ENCODE results near the gene HMGCLL1.

HMGCLL1 gene

GRCh38 chr6:55443238-55444134, 135.5 kb downstream of the HMGCLL1 start:
- Histone ChIP-seq H3K4me3 (replicated peaks; ENCODE audit: insufficient read depth, low read length) (no peak overlapping the region), H3K27ac (replicated peaks) (no peak overlapping the region), H3K27me3 (ENCODE audit: insufficient read depth, poor library complexity, severe bottlenecking) (peaks cover 4% of the 10 kb centered on the region)
- no peak for DNase-seq (ENCODE audit: low read depth in 1 of 2, low spot score in 1 of 2)
- TF ChIP-seq REST (IDR thresholded peaks at IDR 0.05; ENCODE audit: insufficient replicate concordance, low read depth): no peak
- TF ChIP-seq GABPA (IDR thresholded peaks at IDR 0.05; ENCODE audit: low read depth): no peak
- TF ChIP-seq SPI1 (IDR thresholded peaks at IDR 0.05; ENCODE audit: borderline replicate concordance, low read depth): no peak
- TF ChIP-seq POLR2AphosphoS5 (IDR thresholded peaks at IDR 0.05; ENCODE audit: low read depth): no peak
- TF ChIP-seq CTCF (IDR thresholded peaks at IDR 0.05; ENCODE audit: insufficient read depth, low read length): no peak

- no peak for DNase-seq (ENCODE audit: low read depth in 1 of 2, low spot score in 1 of 2)
- Histone ChIP-seq H3K27ac (replicated peaks) (no peak overlapping the region), H3K27me3 (ENCODE audit: insufficient read depth, poor library complexity, severe bottlenecking) (peaks cover 4% of the 10 kb centered on the region), H3K4me3 (replicated peaks; ENCODE audit: insufficient read depth, low read length) (no peak overlapping the region)
- no peak for TF ChIP-seq CTCF (IDR thresholded peaks at IDR 0.05; ENCODE audit: insufficient read depth, low read length)
- TF ChIP-seq GABPA (IDR thresholded peaks at IDR 0.05; ENCODE audit: low read depth): no peak
- TF ChIP-seq REST (IDR thresholded peaks at IDR 0.05; ENCODE audit: insufficient replicate concordance, low read depth): no peak
- TF ChIP-seq POLR2AphosphoS5 (IDR thresholded peaks at IDR 0.05; ENCODE audit: low read depth): no peak
- TF ChIP-seq SPI1 (IDR thresholded peaks at IDR 0.05; ENCODE audit: borderline replicate concordance, low read depth): no peak
Observed at GRCh38 chr6:55438203-55438602, 140.8 kb downstream of the HMGCLL1 start.

- Histone ChIP-seq H3K4me3 (replicated peaks; ENCODE audit: insufficient read depth, low read length) (no peak overlapping the region), H3K27ac (replicated peaks) (no peak overlapping the region), H3K27me3 (ENCODE audit: insufficient read depth, poor library complexity, severe bottlenecking) (no peaks in the 10 kb centered on the region)
- TF ChIP-seq SPI1 (IDR thresholded peaks at IDR 0.05; ENCODE audit: borderline replicate concordance, low read depth) (no peak), POLR2AphosphoS5 (IDR thresholded peaks at IDR 0.05; ENCODE audit: low read depth) (no peak), CTCF (IDR thresholded peaks at IDR 0.05; ENCODE audit: insufficient read depth, low read length) (no peak), GABPA (IDR thresholded peaks at IDR 0.05; ENCODE audit: low read depth) (no peak), REST (IDR thresholded peaks at IDR 0.05; ENCODE audit: insufficient replicate concordance, low read depth) (no peak)
- no peak for DNase-seq (ENCODE audit: low read depth in 1 of 2, low spot score in 1 of 2)
Observed at GRCh38 chr6:55437141-55437540, 141.9 kb downstream of the HMGCLL1 start.

All from HL-60 (cell line).